H1 (cell line): ENCODE measurements around the gene NUP188. TPM values are rescaled to one million over a fixed set of nuclear protein-coding genes. Genes with fewer than 3 reads are reported as not detected.

Experiments
- ATF2 ChIP-seq: IDR thresholded peaks from 2 replicates; pipeline ENCODE4 v1.6.1; 2012; ENCODE audit warnings: low read length, inconsistent platforms
- CHD7 ChIP-seq: fragments of 300-600 bp; sonication (generic); IDR thresholded peaks from 2 replicates; pipeline ENCODE4 v1.7.1; 2012; ENCODE audit warnings: low read length, moderate library complexity, mild to moderate bottlenecking, inconsistent platforms; ENCODE audit not compliant: insufficient replicate concordance
- FOSL1 ChIP-seq: IDR thresholded peaks from 2 replicates; pipeline ENCODE4 v1.6.1; 2011; ENCODE audit warnings: mild to moderate bottlenecking, low read depth, low read length, moderate library complexity; ENCODE audit not compliant: insufficient read depth
- GTF2F1 ChIP-seq: IDR thresholded peaks from 2 replicates; pipeline ENCODE4 v1.6.1; 2012; ENCODE audit warnings: low read depth, low read length, improper control_type of control experiment, borderline replicate concordance
- KDM4A ChIP-seq: IDR thresholded peaks from one replicate; pipeline ENCODE4 v1.7.1; 2012; ENCODE audit warnings: low read depth, mild to moderate bottlenecking, moderate library complexity, low read length, inconsistent platforms; ENCODE audit not compliant: severe bottlenecking
- RFX5 ChIP-seq: IDR thresholded peaks from 2 replicates; pipeline ENCODE4 v1.6.1; 2011; ENCODE audit warnings: low read depth, low read length, improper control_type of control experiment, borderline replicate concordance
- TAF1 ChIP-seq: IDR thresholded peaks from 2 replicates; pipeline ENCODE4 v1.6.1; 2011; ENCODE audit warnings: mild to moderate bottlenecking, low read depth, low read length
- TEAD4 ChIP-seq: IDR thresholded peaks from 2 replicates; pipeline ENCODE4 v1.6.1; 2012; ENCODE audit warnings: low read depth, low read length, inconsistent platforms, mixed read lengths
- polyA plus RNA-seq, 7 experiments: library from polyadenylated mRNA; depleted of rRNA in 3 of 7; stranded (reverse) in 5 of 7; unstranded in 2 of 7; fragments of >200 nt in 5 of 7; fragments of 200-250 nt in 2 of 7; gene quantifications; 1 replicate in 5 of 7; 2 replicates in 1 of 7; 4 replicates in 1 of 7; pipeline versions ENCODE4 v1.2.1 to v1.2.3, GENCODE V29; 2011 to 2013; ENCODE audit warnings: missing spikeins in 2 of 7, mixed read lengths in 2 of 7
- total RNA-seq: library from RNA; stranded (reverse); fragmentation: NEBNext Ultra II Directional; extraction: Animal tissue kit (Norgen Biotek cat#: 25700); gene quantifications from 2 replicates; pipeline ENCODE4 v1.2.1, GENCODE V29; 2021
- TF ChIP-seq, protein P1 (sequence below): IDR thresholded peaks from 2 replicates; pipeline ENCODE4 v1.6.1; 2012; ENCODE audit warnings: inconsistent platforms

Gene NUP188
- total and polyA plus RNA-seq, 2 of the 8 experiments (the other 6 are each of a cell fraction or from before 2014, with no cell fraction given): 90.1 to 111 TPM

GRCh38 chr9:128905964-128906363 is 41.5 kb upstream of the NUP188 start (continued):
- no peak for TF ChIP-seq CHD7
- no peak for TF ChIP-seq RFX5
- TF ChIP-seq TEAD4: no peak
- TF ChIP-seq, protein P1, sequence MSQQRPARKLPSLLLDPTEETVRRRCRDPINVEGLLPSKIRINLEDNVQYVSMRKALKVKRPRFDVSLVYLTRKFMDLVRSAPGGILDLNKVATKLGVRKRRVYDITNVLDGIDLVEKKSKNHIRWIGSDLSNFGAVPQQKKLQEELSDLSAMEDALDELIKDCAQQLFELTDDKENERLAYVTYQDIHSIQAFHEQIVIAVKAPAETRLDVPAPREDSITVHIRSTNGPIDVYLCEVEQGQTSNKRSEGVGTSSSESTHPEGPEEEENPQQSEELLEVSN: no peak
- no peak for TF ChIP-seq TAF1
- no peak for TF ChIP-seq GTF2F1
- TF ChIP-seq ATF2: no peak
- TF ChIP-seq KDM4A: no peak
- TF ChIP-seq FOSL1: no peak
